GM12874 (cell line): ENCODE results near the gene FNBP1L.

Experiments used
- TF ChIP-seq, protein P1 (sequence below): IDR thresholded peaks from 2 replicates; pipeline ENCODE4 v1.5.1; 2011; ENCODE audit warnings: low read depth, mild to moderate bottlenecking, control low read depth, low read length, moderate library complexity; ENCODE audit not compliant: insufficient read depth

FNBP1L gene

DNA sequence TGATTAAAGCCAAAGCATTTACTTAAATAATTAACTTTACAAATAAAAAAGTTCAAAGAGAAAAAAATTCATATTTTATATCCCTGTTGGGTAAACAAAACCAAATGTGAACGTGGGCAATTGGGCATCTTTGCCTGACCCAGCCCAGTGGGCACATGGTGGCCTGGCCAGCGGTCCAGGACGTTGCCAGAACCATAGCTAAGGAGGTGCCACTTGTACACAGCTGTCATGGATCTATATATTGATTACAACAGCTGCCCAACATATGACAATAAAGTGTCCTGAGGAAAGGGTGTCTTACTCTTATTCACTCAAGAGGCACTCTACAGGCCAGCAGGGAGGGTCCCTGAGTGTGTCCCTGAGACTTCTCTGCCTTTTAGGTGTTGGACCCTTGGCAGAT is 155.2 kb downstream of the FNBP1L start:
- TF ChIP-seq, protein P1, sequence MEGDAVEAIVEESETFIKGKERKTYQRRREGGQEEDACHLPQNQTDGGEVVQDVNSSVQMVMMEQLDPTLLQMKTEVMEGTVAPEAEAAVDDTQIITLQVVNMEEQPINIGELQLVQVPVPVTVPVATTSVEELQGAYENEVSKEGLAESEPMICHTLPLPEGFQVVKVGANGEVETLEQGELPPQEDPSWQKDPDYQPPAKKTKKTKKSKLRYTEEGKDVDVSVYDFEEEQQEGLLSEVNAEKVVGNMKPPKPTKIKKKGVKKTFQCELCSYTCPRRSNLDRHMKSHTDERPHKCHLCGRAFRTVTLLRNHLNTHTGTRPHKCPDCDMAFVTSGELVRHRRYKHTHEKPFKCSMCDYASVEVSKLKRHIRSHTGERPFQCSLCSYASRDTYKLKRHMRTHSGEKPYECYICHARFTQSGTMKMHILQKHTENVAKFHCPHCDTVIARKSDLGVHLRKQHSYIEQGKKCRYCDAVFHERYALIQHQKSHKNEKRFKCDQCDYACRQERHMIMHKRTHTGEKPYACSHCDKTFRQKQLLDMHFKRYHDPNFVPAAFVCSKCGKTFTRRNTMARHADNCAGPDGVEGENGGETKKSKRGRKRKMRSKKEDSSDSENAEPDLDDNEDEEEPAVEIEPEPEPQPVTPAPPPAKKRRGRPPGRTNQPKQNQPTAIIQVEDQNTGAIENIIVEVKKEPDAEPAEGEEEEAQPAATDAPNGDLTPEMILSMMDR: no peak

DNA sequence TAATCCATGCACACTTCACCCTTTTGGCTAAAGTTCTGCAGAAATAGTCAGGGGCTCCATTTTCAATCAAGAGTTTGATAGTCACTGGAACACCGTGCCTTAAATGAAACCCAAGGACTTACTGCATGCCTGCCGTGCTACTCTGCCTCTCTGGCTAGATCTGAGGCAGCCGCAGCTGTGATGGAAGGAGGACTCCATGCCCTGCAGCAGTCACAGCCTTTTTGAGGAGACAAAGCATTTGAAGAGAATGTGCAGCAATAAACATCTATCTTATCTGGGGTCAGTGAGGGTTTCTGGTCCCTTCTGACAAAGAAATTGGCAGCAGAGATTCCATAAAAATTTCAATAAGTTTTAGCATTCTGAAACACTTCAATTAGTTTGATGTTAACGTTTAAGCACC is 155.7 kb downstream of the FNBP1L start:
- TF ChIP-seq, protein P1: no peak
